HG03575 (cell line): ENCODE results near the gene BRCC3.
A peak's percentile ranks its signal among the peaks of the same experiment; 100 is the strongest.

ENCODE experiments used
- ATAC-seq: cut with Tn5 transposase; IDR thresholded peaks from one replicate; pipeline ENCODE4 v1.9.1; 2021; ENCODE audit not compliant: unreplicated experiment, insufficient number of reproducible peaks, low FRiP score; ENCODE audit errors: extremely low read depth

BRCC3 gene

DNA sequence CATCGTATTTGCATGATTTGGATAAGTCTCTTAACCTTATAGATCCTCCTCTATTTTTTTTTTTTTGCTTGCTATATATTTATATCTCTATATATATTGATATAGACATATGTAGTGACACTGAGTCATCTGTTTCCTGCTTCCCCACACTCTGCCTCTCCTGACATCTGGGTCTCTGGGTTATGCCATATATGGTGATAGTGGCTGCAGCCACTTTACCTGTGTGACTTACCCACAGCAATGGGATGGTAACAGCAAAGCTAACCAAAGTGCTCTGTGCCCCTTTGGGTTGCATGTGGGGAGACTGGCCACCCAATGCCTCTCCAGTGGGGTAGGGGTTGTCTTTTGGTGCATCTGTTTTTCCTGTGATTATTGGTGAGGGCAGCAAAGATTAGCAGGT is 14.8 kb upstream of the BRCC3 start:
- no peak for ATAC-seq

DNA sequence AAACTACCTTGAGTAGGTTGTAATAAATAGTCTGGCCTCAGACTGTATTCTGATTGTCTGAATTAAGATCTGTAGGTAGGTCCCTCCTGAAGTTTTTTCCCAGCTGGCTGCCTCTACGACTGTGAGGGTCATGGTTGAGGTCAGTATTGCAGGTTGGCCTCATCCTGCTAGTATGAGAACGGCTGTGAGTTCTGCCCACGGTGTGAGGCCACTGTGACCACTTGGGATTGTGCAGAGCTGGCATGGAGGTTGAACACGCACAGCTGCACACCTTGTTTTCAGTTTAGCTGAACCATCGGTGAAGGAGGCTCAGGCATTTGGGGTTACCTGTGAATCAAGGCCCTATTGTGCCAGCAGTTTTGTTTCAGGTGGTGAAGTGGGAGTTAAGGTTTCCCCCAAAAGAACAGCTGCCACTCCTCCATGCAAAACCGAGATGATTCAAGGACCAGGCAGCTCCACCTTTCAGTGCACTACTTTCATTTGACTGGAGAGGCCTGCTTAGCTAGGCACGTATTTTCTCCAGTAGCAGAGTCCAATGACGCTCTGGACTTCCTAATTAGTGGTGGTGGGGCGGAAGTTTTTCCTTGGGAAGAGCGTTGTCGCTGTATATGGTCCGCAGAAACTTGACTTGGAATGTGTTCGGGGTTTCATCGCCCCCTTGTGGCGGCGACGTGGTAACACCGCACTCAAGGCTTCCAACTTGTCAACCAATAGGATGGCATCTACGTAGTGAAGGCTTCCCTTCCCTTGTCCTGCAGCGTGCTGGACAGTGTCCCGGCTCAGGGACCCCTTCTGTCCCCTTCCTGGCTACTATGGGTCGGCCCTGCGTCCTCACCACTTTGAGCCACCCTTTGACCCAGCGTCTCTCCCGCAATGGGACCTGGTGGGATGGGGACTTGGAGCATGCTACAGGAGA is 14.2 kb upstream of the BRCC3 start:
- ATAC-seq, result peak; percentile 63

DNA sequence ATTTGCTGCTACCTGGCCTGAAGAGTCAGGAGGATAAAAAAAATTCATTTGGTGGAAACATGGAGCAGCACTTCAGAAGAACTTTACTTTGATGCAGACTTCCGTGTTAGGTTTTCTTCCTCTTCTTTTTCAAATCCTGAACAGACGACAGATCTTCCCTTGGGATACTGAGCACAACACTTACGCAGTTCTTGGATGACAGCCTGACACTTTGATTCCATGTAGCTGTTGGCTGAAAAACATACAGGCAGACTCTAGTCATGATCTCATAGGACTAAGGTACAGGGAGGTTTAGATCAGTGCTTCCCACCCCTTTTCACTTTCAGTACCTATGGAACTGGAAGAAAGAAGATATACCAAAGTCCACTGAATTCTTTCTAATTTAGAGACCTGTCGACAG is 9.5 kb upstream of the BRCC3 start:
- ATAC-seq, result no peak

DNA sequence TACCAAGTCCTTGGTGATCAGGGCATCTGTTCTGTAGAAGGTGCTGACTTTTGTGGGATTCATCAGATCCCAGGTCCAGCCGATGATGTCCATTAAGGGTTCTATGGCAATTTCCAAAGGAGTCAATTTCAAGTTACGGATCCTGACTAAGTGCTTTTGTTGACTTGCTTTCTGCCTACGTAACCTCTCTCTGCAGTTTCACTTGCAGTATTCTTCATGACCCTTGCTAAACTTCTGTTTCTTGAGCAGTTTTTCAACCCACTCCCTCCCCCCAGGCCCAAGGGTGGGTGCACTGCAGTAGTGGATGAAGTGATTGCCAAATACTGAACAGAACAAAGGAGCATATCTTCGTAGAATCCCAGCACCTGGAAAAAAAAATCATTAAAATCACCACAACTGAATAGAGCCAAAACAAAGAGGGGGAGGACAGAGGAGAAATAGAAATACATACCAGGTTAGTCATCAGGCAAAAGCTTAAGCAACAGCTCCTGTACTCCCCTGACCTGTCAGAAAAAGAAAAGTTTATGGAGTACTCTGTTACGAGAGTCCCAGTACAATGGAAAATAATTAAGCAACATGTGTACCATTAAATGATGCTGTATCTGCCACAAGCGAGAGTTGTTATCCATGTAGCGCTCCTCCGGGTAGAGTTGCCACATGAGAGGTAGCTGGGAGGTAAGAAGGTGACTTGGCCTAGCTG is 6.1 kb upstream of the BRCC3 start:
- ATAC-seq, result no peak

DNA sequence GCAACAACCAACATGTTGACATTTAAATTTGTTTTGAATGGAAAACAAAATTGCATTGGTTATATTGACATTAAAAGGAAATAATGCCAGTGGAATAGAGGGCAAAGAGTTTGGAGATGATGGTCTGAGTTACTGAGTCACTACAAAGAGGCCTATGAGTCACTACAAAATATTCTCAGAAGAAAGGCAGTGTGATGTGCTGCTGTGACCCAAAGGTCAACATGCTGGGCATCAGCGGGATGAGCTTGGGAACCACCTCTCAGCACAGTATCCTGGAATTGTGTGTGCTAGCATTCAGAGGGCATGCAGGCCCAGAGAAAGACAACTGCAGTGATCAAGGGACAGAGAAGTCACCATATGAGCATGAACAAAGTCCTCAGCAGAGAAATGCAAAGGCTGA is 3.1 kb upstream of the BRCC3 start:
- no peak for ATAC-seq

DNA sequence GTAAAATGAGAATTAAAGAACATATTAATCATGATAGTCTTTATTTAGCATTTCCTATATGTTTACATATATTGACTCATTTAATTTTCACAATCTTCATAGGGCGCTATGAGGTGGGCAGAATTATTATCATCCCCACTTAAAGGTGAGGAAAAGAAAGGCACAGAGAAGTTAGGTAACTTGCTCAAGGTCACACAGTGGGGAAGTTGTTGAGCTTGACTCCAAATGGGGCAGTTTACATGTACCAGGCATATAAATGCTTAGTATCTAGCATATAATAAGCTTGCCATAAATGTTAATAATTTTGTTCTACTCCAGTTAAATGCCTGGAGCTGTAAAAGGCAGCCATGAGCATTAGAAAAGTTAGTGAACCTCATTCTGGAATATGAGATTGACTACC is 1.9 kb upstream of the BRCC3 start:
- ATAC-seq, result no peak

DNA sequence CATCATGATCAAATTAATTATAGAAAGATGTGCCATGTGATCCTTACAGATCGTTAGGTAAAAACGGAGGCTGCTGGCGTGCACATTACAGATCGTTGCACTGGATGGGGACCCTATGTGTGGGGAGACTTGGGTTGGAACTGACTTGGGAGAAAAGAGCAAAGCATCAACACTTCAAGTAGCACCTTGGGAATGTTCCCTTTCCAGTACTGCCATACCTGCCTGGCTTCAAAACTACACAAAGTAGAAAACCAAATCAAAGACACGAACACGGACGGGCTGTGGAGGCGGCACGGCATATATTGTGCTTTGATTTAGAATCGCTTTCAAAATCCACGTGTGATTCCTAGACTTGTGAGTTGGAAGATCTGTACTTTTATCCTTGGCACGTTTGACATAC is 1.3 kb upstream of the BRCC3 start:
- ATAC-seq, result no peak

DNA sequence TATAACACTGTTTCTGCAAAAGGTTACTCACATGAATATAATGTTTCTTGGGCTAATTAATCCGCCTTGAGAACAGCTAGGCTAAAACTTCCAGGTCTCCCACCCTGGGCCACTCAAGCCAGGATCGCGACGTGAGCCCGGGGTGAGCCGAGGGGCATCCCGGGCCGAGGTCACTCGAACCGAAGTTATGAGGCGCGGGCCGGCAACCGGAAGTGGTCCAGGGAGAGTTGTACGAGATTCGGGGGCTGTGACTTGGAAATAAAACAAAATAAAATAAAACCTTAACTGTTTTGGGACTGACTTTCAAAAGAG is 689 bp upstream of the BRCC3 start:
- ATAC-seq, result no peak

DNA sequence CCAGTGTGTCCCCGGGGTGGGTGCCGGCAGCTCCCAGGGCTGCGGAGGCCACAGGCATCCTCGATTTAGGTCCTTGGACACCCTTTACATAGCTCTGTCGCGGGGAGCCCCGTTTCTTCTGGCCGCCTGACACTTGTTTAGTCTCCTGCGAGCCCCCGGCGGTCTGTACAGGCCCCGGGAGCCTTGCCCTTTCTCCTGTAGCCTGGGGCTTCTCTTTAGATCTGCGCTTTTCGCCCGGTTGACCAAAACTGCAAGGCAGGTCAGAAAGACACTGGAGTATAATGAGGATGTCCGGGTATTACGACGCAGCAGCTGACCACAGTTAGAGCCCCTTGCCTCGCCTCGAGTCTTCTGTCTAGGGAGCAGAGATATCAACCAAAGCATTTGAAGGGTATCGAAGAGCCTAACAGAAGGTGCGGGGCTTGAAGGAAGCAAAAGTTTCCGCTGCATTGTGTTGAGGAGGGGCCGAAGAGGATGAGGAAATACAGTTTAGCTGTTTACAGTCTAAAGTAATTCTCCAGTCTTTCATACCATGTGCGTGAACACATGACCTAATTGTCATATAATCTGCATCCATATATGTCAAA is 479 bp downstream of the BRCC3 start:
- no peak for ATAC-seq

DNA sequence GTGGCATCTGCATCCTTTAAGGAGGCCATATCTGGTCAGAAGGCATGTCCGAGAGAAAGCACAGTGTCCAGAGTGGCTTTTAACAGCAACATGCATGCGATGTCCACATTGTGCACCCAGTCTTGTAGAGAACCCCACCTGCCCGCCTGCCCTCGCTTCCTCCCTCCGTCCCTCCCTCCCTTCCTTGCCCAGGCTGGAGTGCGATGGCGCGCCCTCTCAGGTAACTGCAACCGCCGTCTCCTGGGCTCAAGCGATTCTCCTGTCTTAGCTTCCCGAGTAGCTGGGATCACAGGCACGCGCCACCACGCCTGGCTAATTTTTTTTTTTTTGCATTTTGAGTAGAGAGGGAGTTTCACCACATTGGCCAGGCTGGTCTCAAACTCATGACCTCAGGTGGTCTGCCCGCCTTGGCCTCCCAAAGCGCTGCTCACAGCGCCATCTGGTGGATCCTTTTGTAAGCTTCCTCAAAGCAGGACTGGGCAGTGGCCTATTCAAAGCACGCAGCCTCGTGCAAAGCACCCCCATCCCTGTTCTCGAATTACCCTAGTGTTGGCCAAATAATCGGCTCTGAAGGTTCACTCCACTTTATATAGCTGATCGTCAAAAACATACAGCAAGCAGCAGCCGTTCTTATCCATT is 15.0 kb downstream of the BRCC3 start:
- no peak for ATAC-seq

DNA sequence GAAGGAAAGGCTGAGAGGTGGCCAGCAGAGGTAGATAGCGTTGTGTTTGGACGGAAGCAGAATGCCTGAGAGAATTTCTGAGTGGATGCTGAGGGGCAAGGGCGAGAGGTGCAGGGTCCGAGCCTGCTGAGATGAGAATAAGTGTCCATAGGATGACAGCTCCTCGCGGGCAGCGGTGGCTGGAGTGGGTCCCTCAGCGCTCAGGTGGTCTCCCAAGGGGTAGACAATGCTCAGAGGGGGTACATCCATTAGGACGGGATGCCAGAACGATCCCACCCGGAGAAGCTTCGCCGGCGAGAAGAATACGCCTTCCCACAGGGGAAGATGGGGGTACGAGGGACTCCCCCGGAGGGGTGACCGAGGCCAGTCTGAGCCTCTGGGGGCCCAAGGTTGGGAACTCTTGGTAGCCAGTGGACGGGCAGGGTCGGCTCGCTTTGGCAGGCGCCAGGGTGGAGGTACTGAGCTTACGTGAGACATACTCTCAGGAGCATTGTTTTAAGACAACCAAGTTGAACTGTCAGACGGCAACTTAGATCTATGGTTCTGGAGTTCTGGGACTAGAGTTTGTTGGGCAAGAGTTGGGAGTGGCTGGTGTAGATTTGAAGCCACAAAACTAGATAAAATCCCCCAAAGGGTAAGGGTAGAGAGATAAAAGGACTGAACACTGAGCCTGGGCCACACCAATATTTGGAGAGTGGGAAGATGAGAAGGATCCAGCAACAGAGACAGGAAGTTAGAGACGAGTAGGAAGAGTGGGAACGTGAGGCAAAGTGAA is 15.8 kb downstream of the BRCC3 start:
- ATAC-seq, result no peak

DNA sequence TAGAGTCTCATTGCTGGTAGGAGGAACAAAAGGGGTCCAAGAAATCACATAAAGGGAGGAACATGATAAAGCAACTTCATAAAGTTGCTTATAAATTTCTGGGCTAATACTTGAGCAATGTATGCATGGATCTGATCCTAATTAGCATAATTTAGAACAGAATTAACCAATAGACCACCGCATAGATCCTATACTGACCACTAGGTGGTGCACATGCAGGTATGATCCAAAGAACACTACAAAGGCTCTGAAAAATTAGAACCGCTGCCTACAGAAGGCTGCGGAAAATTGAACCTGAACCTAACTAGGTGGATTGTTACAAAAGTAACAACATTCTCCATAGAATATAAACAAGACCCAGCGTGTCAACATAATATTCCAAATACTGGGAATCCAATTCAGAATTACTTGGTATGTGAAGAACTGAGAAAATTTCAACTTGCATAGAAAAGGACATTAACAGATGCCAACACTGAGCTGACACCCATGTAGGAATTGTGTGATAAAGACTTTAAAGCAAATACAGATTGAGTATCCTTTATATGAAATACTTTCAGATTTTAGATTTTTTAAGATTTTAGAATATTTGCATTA is 23.3 kb downstream of the BRCC3 start:
- no peak for ATAC-seq

DNA sequence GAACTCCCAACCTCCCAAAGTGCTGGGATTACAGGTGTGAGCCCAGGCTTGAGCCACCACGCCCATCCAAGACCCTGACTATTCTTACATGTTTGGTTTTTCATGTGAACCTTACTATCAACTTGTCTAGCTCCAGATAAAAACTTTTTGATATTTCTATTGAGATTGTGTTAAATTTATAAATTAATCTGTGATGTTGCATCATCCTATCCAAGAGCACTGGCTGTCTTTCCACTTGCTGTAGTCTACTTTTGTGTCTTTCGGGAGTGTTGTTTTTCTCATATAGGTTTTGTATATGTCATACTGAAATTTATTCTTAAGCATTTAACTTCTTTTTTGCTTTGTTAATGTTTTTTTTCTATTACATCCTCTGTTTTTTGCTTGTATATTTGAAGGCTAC is 34.6 kb downstream of the BRCC3 start:
- ATAC-seq, result no peak

DNA sequence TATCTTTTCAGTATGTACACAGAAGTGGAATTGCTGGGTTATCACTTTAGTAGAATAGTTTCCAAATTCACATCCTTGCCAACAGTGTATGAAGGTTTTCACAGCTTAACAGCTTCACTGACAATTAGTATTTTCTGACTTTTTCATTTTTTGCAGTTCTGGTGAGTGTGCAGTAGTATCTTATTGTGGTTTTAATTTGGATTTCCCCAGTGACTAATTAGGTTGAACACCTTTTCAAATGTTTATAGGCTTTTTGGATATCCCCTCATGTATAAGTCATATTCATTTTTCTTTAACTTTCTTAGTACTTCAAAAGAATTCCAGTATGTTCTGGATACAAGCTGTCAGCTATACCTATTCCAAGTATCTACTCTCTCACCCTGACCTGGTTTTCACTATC is 37.1 kb downstream of the BRCC3 start:
- no peak for ATAC-seq

DNA sequence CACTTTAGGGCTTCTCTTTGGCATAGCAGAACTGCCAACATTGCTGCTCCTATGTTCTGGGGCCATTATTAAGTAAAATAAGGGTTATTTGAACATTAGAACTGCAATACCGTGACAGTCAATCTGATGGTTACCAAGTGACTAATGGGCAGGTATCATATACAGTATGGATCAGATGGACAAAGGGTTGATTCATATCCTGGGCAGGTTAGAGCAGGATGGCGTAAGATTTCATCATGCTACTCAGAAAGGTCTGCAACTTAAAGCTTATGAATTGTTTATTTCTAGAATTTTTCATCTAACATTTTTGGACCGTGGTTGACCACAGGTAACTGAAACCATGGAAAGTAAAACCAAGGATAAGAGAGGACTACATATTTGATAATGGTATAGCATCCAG is 40.9 kb downstream of the BRCC3 start:
- ATAC-seq, result no peak

DNA sequence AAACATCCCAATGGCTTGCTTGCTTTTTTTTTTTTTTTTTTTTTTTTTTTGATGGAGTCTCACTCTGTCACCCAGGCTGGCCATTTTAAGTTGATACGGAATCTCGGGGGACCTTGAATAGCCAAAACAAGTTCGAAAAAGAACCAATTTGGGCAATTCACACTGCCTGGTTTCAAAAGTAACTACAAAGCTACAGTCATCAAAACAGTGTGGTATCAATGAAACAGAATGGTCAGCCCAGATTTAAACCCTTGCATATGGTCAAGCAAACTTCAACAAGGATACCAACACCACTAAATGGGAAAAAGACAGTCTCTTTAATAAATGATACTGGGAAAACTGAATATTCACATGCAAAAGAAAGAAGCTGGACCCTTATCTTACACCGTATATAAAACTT is 41.8 kb downstream of the BRCC3 start:
- ATAC-seq, result no peak

DNA sequence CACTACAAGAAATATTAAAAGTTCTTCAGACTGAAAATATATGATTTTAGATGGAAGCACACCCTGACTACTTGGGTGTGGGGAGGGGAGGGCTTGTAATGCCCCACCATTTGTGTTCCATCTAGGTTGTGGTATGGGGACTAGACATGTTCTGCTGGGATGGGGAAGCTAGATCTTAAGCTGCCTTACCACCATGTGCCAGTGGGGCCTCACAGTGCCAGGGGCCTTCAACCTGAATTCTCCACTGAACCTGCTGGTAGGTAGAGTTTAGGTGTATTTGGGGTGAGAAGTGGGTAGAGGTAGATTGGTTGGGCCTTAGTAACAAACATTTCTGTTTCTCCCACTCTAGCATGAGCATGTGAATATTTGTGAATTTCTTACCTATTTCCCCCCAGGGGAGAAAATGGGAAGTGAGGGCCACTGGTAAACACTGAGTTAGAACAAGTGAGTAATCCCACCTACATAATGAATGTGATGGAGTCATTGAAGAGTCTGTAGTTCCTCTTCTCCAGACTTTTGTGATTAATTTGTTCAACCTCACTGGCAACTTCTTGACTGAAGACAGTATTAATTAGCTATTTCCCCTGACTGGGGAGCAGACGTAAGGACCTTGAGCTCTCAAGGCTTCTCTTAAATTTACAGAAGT is 44.0 kb downstream of the BRCC3 start:
- ATAC-seq, result no peak

DNA sequence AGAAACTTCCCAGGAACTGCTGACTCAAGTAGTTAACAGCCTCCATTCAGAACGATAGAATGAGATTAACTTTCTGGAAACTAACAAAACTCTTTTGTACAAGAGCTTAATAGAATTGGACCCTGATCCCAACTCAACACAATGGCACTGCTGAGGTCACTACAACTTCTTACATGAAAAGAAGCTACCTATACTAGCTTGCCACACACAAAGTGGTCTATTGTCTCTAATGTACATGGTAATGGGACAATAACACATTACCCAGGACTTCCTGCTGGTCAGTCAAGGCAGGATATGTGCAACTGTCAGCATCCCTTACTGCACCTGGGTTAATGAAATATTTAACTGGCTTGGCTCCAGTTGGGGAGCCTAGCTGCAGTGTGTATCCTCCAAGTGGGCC is 56.2 kb downstream of the BRCC3 start:
- ATAC-seq, result no peak
